ENCODE measurements around the gene EXOC3L1. TPM values are rescaled to one million over a fixed set of nuclear protein-coding genes. Genes with fewer than 3 reads are reported as not detected.

The EXOC3L1 gene
- total RNA-seq, 1 experiment from 2014 or later, result not detected

DNA sequence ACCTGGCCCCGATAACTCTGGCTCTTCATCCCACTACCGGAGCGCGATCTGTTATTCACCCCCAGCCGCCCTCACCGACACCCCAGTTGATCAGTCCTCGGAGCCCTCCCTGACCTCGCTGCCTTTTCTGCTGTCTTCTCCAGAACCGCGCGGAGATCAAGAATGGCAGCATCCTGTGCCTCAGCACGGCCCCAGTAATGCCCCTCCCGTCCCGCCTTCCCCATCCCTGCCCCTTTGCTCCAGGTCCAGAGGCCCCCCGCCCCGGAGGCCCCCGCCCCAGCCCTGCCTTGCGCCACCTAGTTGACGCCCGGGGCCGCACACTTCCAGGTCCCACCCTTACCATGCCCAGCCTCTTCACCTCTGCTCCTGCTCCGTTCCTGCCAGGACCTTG is 9.9 kb upstream of the EXOC3L1 start:
- DNase-seq, result no peak
- H3K27me3 ChIP-seq (ENCODE audit: low read length), result no peaks in the 10 kb centered on the region
- H3K4me3 ChIP-seq (ENCODE audit: low read length), result no peak overlapping the region
- no peak for TF ChIP-seq EZH2 (IDR thresholded peaks at IDR 0.05; ENCODE audit: low read length, unreplicated experiment)
- no peaks in the 10 kb centered on the region for H3K9me2 ChIP-seq (replicated peaks; ENCODE audit: low read length)
- H3K9me3 ChIP-seq (ENCODE audit: low read length), result no peaks in the 10 kb centered on the region
- H3K4me1 ChIP-seq (ENCODE audit: insufficient read depth, low read length), result no peaks in the 10 kb centered on the region
- peaks cover 2% of the 10 kb centered on the region; the same call in 1 of the 2 replicates for H3K79me2 ChIP-seq (ENCODE audit: low read length)
- no peaks in the 10 kb centered on the region for H3F3A ChIP-seq (ENCODE audit: low read length, unreplicated experiment)
- peaks cover 12% of the 10 kb centered on the region; the same call in 1 of the 2 replicates for H3K36me3 ChIP-seq (ENCODE audit: low read depth, low read length)
- POLR2A ChIA-PET (ENCODE audit: unreplicated experiment), result no interaction called here
- ATAC-seq, result no peak
- H4K20me1 ChIP-seq (ENCODE audit: low read length), result no peaks in the 10 kb centered on the region; the same call in 1 of the 2 replicates
- no peak overlapping the region for H3K4me2 ChIP-seq (ENCODE audit: low read length)
- no peak overlapping the region for H3K27ac ChIP-seq (ENCODE audit: low read length)
- no peak overlapping the region for H3K9ac ChIP-seq (ENCODE audit: low read length)
- CTCF ChIA-PET, result no interaction called here
- intact Hi-C loops (cut with micrococcal nuclease), result loop anchor here (10.0 kb wide), 1 partner anchor 45 kb away; the partner anchor contains the start of genes FHOD1 and SLC9A5
- BruUV-seq (replicated peaks), result no TSS peak
- H2AFZ ChIP-seq (ENCODE audit: low read length), result no peak overlapping the region

DNA sequence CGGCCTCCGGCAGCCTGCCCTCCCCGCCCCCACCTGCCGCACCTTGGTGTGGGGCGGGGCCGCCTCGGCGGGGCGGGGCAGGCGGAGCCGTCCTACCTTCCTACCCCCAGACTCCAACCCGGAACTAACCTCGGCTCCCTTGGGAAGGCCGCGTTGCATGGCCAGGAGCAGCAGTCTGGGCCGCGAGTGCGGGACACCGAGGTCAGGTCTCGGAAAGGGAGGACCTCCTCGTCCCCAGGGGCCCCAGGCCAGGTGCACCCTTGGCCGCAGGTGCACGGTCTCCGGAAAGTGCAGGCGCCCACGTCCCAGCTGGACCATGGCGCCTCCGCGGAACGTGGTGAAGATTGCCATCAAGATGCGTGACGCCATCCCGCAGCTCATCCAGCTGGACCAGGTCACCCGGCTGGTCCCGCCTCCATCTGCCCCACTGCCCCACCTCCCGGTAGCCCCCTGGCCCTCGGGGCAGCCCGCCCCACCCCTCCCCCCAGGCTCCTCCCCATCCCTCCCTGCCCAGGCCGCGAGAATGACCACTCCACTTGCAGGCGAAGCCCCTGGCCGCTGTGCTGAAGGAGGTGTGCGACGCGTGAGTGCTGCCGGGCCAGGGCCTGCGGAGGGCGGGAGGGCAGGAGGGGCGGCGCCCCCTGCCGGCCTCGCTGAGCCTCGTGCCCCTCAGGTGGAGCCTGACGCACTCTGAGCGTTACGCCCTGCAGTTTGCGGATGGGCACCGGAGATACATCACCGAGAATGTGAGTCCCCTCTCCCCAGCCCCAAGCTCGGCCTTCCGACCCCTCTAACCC is 9.3 kb upstream of the EXOC3L1 start, which contains the start of gene ELMO3:
Gene ELMO3, plus strand, starts transcription at position 121 of the 797 bp plus-strand sequence. Its CDS starts 196 bp downstream, at position 317.
- no peak for DNase-seq
- ChIA-PET CTCF (interaction anchor here (1.1 to 2.3 kb wide), 2 partner anchors 28 to 45 kb away, joined by 3 to 9 read pairs; partner anchors contain the start of gene TMEM208), POLR2A (ENCODE audit: unreplicated experiment) (no interaction called here)
- intact Hi-C loops (cut with micrococcal nuclease), result loop anchor here (10.0 kb wide), 1 partner anchor 46 kb away; the partner anchor contains the start of genes FHOD1 and SLC9A5
- no peaks in the 10 kb centered on the region for H3K9me2 ChIP-seq (replicated peaks; ENCODE audit: low read length)
- no peaks in the 10 kb centered on the region for H3F3A ChIP-seq (ENCODE audit: low read length, unreplicated experiment)
- H4K20me1 ChIP-seq (ENCODE audit: low read length), result no peaks in the 10 kb centered on the region; the same call in 1 of the 2 replicates
- no peak within 1 kb of the TSS for H3K9ac ChIP-seq (ENCODE audit: low read length)
- BruUV-seq (replicated peaks), result no TSS peak
- no peak within 1 kb of the TSS for H3K4me2 ChIP-seq (ENCODE audit: low read length)
- H3K27me3 ChIP-seq (ENCODE audit: low read length), result no peaks in the 10 kb centered on the region
- peaks cover 15% of the 10 kb centered on the region; the same call in 1 of the 2 replicates for H3K36me3 ChIP-seq (ENCODE audit: low read depth, low read length)
- no peaks in the 10 kb centered on the region for H3K9me3 ChIP-seq (ENCODE audit: low read length)
- H2AFZ ChIP-seq (ENCODE audit: low read length), result no peak within 1 kb of the TSS
- H3K79me2 ChIP-seq (ENCODE audit: low read length), result peaks cover 8% of the 10 kb centered on the region
- peak; percentile 33 for ATAC-seq
- H3K4me1 ChIP-seq (ENCODE audit: insufficient read depth, low read length), result no peaks in the 10 kb centered on the region
- TF ChIP-seq, protein P1, sequence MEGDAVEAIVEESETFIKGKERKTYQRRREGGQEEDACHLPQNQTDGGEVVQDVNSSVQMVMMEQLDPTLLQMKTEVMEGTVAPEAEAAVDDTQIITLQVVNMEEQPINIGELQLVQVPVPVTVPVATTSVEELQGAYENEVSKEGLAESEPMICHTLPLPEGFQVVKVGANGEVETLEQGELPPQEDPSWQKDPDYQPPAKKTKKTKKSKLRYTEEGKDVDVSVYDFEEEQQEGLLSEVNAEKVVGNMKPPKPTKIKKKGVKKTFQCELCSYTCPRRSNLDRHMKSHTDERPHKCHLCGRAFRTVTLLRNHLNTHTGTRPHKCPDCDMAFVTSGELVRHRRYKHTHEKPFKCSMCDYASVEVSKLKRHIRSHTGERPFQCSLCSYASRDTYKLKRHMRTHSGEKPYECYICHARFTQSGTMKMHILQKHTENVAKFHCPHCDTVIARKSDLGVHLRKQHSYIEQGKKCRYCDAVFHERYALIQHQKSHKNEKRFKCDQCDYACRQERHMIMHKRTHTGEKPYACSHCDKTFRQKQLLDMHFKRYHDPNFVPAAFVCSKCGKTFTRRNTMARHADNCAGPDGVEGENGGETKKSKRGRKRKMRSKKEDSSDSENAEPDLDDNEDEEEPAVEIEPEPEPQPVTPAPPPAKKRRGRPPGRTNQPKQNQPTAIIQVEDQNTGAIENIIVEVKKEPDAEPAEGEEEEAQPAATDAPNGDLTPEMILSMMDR (conservative IDR thresholded peaks at IDR 0.05; ENCODE audit: low read depth, low read length), result no peak
- TF ChIP-seq EZH2 (IDR thresholded peaks at IDR 0.05; ENCODE audit: low read length, unreplicated experiment) (no peak), EZH2phosphoT487 (IDR thresholded peaks at IDR 0.05; ENCODE audit: borderline replicate concordance, low read length) (no peak)
- H3K27ac ChIP-seq (ENCODE audit: low read length), result no peak within 1 kb of the TSS
- H3K4me3 ChIP-seq (ENCODE audit: low read length), result no peak within 1 kb of the TSS

DNA sequence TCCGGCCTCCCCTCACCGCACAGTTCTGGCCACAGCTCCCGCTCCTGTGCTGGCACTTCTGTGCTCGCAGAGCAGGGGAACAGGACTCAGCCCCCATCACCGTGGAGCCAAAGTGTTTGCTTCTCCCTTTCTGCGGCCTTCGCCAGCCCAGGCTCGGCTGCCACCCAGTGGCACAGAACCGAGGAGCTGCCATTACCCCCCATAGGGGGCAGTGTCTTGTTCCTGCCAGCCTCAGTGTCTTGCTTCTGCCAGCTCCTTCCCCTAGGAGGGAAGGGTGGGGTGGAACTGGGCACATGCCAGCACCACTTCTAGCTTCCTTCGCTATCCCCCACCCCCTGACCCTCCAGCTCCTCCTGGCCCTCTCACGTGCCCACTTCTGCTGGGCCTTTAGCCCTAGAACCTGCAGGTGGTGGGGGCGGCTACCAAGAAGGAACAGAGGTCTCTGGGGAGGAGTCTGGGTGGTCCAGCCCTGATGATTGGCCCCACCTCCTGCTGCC is 8.3 kb upstream of the EXOC3L1 start:
- no peak overlapping the region for H2AFZ ChIP-seq (ENCODE audit: low read length)
- peaks cover 17% of the 10 kb centered on the region for H3K79me2 ChIP-seq (ENCODE audit: low read length)
- peak; percentile 77 for ATAC-seq
- no peaks in the 10 kb centered on the region for H3K27me3 ChIP-seq (ENCODE audit: low read length)
- H3K9me2 ChIP-seq (replicated peaks; ENCODE audit: low read length), result no peaks in the 10 kb centered on the region
- H3K36me3 ChIP-seq (ENCODE audit: low read depth, low read length), result peaks cover 18% of the 10 kb centered on the region; the same call in 1 of the 2 replicates
- H3K4me2 ChIP-seq (ENCODE audit: low read length), result no peak overlapping the region
- H3K9ac ChIP-seq (ENCODE audit: low read length), result no peak overlapping the region
- intact Hi-C loops (cut with micrococcal nuclease), result loop anchor here (10.0 kb wide), 1 partner anchor 47 kb away; the partner anchor contains the start of genes FHOD1 and SLC9A5
- no peak overlapping the region for H3K4me3 ChIP-seq (ENCODE audit: low read length)
- peaks cover 6% of the 10 kb centered on the region for H3K4me1 ChIP-seq (ENCODE audit: insufficient read depth, low read length)
- CTCF ChIA-PET, result interaction anchor here (0.9 to 2.3 kb wide), 3 partner anchors 29 to 49 kb away, joined by 3 to 9 read pairs (median 5); partner anchors contain the start of gene TMEM208
- peak; percentile 30 for DNase-seq
- POLR2A ChIA-PET (ENCODE audit: unreplicated experiment), result interaction anchor here (0.6 kb wide), 2 partner anchors 70 to 1498 kb away, joined by 4 to 15 read pairs; no protein-coding TSS in a partner anchor
- H4K20me1 ChIP-seq (ENCODE audit: low read length), result no peaks in the 10 kb centered on the region; the same call in none of the 2 replicates
- H3K9me3 ChIP-seq (ENCODE audit: low read length), result no peaks in the 10 kb centered on the region
- H3F3A ChIP-seq (ENCODE audit: low read length, unreplicated experiment), result no peaks in the 10 kb centered on the region
- H3K27ac ChIP-seq (ENCODE audit: low read length), result no peak overlapping the region
- TF ChIP-seq EZH2 (IDR thresholded peaks at IDR 0.05; ENCODE audit: low read length, unreplicated experiment) (no peak), EZH2phosphoT487 (IDR thresholded peaks at IDR 0.05; ENCODE audit: borderline replicate concordance, low read length) (no peak)
- TF ChIP-seq, protein P1 (conservative IDR thresholded peaks at IDR 0.05; ENCODE audit: low read depth, low read length), result peak; percentile 70
- no TSS peak for BruUV-seq (replicated peaks)
